A549 (cell line): ENCODE results near the gene MAP4K4. TPM values are rescaled to one million over a fixed set of nuclear protein-coding genes. Genes with fewer than 3 reads are reported as not detected.

Experiments
- ATAC-seq, 2 experiments: fragments of 200-7000 bp in 1 of 2; fragments of >200 bp in 1 of 2; cut with Nextera tagmentation in 1 of 2; cut with Tn5 transposase in 1 of 2; 3 replicates each; pipeline versions ENCODE4 v1.8.0 to v1.9.1; 2018 to 2020; ENCODE audit warnings: mild to moderate bottlenecking in 1 of 2, moderate library complexity in 1 of 2
- CTCF ChIA-PET: fragments of 300-600 bp; sonication (Branson Sonifier 250); formaldehyde crosslinking; extraction: SDS; loops from one replicate; lab custom pipeline; 2021; ENCODE audit warnings: antibody characterized with exemption, inconsistent platforms; lab: Yijun Ruan, JAX
- POLR2A ChIA-PET: fragments of 350-600 bp; formaldehyde crosslinking; extraction: SDS; loops from one replicate; lab custom pipeline; 2021; ENCODE audit warnings: antibody characterized with exemption, inconsistent platforms; lab: Yijun Ruan, JAX
- DNase-seq, 2 experiments: peaks; one replicate each; pipeline versions ENCODE4 v3.0.0 to v3.0.0-alpha.2; 2011 to 2016; ENCODE audit warnings: low read depth in 1 of 2, low spot score in 1 of 2
- FAIRE-seq: peaks from 2 replicates; lab custom pipeline; 2011; peaks lifted over from hg19 to GRCh38; lab: Jason Lieb, UNC
- H3K27ac ChIP-seq, 2 experiments: fragments of >200 bp; sonication (Bioruptor Twin); formaldehyde crosslinking; 3 replicates each; pipeline ENCODE4 v1.5.1; 2016 to 2017
- H3K4me1 ChIP-seq: fragments of >200 bp; sonication (Bioruptor Twin); formaldehyde crosslinking; 3 replicates; pipeline ENCODE4 v1.6.1; 2016
- H3K4me2 ChIP-seq: fragments of >200 bp; sonication (Bioruptor Twin); formaldehyde crosslinking; 3 replicates; pipeline ENCODE4 v1.6.1; 2016
- H3K4me3 ChIP-seq: fragments of >200 bp; sonication (Bioruptor Twin); formaldehyde crosslinking; 3 replicates; pipeline ENCODE4 v1.5.1; 2016
- H3K9me3 ChIP-seq: fragments of >200 bp; sonication (Bioruptor Twin); formaldehyde crosslinking; 3 replicates; pipeline ENCODE4 v1.6.1; 2016
- EHMT2 ChIP-seq: fragments of 200-600 bp; sonication (generic); IDR thresholded peaks from 2 replicates; pipeline ENCODE4 v1.6.1; 2016; ENCODE audit warnings: antibody characterized with exemption, low read depth, mild to moderate bottlenecking, moderate library complexity
- ELK1 ChIP-seq: fragments of 150-350 bp; IDR thresholded peaks from 2 replicates; pipeline ENCODE4 v1.6.1; 2014; ENCODE audit warnings: low read depth, mild to moderate bottlenecking, low read length
- GATA3 ChIP-seq: IDR thresholded peaks from 2 replicates; pipeline ENCODE4 v1.6.1; 2012; ENCODE audit warnings: borderline replicate concordance
- HDAC2 ChIP-seq: fragments of 200-600 bp; sonication (generic); IDR thresholded peaks from 2 replicates; pipeline ENCODE4 v1.6.1; 2016
- JUNB ChIP-seq: fragments of >200 bp; sonication (Bioruptor Twin); formaldehyde crosslinking; IDR thresholded peaks from 2 replicates; pipeline ENCODE4 v1.6.1; 2016
- KDM1A ChIP-seq: fragments of 200-600 bp; sonication (generic); IDR thresholded peaks from 2 replicates; pipeline ENCODE4 v1.6.1; 2016; ENCODE audit warnings: low read depth, mild to moderate bottlenecking
- KDM5A ChIP-seq: fragments of 200-600 bp; sonication (generic); IDR thresholded peaks from 2 replicates; pipeline ENCODE4 v1.6.1; 2016; ENCODE audit warnings: antibody characterized with exemption, mild to moderate bottlenecking
- MAZ ChIP-seq: fragments of 150-350 bp; IDR thresholded peaks from 2 replicates; pipeline ENCODE4 v1.6.1; 2014; ENCODE audit warnings: antibody characterized with exemption, low read depth, low read length, borderline replicate concordance
- MYC ChIP-seq: IDR thresholded peaks from 2 replicates; pipeline ENCODE4 v1.6.1; 2012; ENCODE audit warnings: mild to moderate bottlenecking, inconsistent platforms, low read length, improper control_type of control experiment, borderline replicate concordance
- NPAS2 ChIP-seq: fragments of 250-450 bp; sonication (Bioruptor Pico); IDR thresholded peaks from 2 replicates; pipeline ENCODE4 v1.8.0; 2022; ENCODE audit warnings: mild to moderate bottlenecking, moderate library complexity, borderline replicate concordance
- POLR2A ChIP-seq: IDR thresholded peaks from 2 replicates; pipeline ENCODE4 v1.6.1; 2012; ENCODE audit warnings: mild to moderate bottlenecking, low read length
- POLR2AphosphoS2 ChIP-seq: conservative IDR thresholded peaks from 2 replicates; pipeline ENCODE4 v1.6.1; 2012; ENCODE audit warnings: low read length, improper control_type of control experiment, inconsistent platforms
- RCOR1 ChIP-seq: fragments of 150-350 bp; IDR thresholded peaks from 2 replicates; pipeline ENCODE4 v1.6.1; 2014; ENCODE audit warnings: antibody characterized with exemption, low read length, low read depth
- RFX5 ChIP-seq: fragments of 450-650 bp; IDR thresholded peaks from 2 replicates; pipeline ENCODE4 v1.7.1; 2014; ENCODE audit warnings: antibody characterized with exemption, mild to moderate bottlenecking, moderate library complexity
- RNF2 ChIP-seq: fragments of 200-600 bp; sonication (generic); IDR thresholded peaks from 2 replicates; pipeline ENCODE4 v1.6.1; 2016; ENCODE audit warnings: low read depth, mild to moderate bottlenecking, antibody characterized with exemption, moderate library complexity, borderline replicate concordance
- ZSCAN20 ChIP-seq: fragments of 250-450 bp; sonication (Bioruptor Pico); IDR thresholded peaks from 2 replicates; pipeline ENCODE4 v1.8.0; 2022; ENCODE audit warnings: mild to moderate bottlenecking, moderate library complexity
- WGBS: methylation state at CpG from one replicate; pipeline ENCODE4 v1.1.6; 2017; ENCODE audit errors: missing lambda C conversion rate; 5-methylcytosine and 5-hydroxymethylcytosine counted together
- polyA plus RNA-seq, 4 experiments: library from polyadenylated mRNA; depleted of rRNA in 3 of 4; stranded (reverse); fragments of >200 nt; fragmentation: RNase III in 1 of 4; extraction: RNeasy Plus Mini Kit Qiagen cat#74134 plus additional on column Dnase treatment in 1 of 4; gene quantifications; 2 replicates in 3 of 4; 3 replicates in 1 of 4; pipeline ENCODE4 v1.2.3, GENCODE V29; 2011 to 2017
- TF ChIP-seq, protein P1 (sequence below): fragments of 450-650 bp; IDR thresholded peaks from 2 replicates; pipeline ENCODE4 v1.6.1; 2014; ENCODE audit warnings: antibody characterized with exemption
- TF ChIP-seq, protein P2 (sequence below): fragments of >200 bp; sonication (Bioruptor Twin); formaldehyde crosslinking; IDR thresholded peaks from 3 replicates; pipeline ENCODE4 v1.6.1; 2016

The MAP4K4 gene
- polyA plus RNA-seq, 2 of the 4 experiments (the other 2 are of a cell fraction): 61.9 to 82.2 TPM

DNA sequence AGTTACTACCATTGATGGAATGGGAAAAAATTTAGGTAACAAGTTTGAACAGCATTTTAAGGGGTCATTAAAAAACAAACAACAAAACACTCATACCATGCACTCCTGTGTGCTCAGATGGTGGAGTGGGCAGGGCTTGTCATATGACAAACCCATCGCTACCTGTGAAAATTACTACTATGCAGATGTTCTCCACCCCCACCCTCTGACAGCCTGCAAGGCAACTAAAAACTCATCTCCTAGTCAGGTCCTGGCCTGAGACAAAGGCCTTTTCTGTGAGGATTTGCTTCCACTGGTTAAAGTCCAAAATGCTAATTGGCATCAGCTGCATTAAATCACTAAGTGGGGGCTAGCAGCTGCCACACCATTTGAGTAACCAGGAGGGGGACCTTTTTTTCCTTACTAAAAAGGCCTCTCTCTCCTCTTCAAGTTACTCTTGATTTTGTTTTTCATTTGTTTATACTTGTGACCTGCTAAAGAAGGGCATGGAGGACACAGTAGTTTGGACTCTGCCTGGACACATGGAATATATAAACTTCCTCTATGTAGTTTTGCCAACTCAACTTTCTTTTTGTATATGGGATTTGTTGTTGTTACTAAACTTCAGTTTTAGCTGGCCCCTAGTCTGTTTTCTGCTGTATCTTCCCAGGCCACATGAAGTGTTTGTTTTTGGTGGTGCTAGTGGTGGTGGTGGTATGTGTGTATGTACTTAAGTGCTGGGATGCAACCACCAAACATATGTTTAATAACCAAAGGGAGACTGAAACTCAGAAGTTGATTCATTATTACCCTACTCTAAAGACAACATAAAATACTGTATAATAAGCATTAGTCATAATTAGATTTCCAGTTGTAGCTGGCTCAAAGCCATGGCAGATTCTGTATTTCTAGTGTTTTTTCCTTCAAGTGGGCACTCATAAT is 121.3 kb downstream of the MAP4K4 start (continued):
- TF ChIP-seq MYC: no peak

DNA sequence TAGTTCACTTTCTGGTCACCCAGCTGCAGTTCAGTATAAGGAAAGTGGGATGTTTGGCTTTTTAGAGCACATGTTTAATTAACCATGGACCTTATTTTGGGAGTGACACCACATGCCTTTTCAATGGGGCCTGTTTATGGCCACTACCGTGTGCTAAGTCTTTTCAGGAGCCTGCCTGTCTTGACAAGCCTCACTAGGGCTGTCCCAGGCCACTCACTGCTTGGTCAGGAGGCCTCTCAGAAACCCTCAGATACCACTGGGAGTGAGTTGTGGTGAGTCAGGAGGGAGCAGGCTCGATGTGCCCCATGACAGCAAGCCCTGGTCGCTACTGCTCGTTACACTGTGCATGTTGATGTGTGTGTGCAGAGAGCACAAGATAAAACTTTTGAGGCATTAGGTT is 123.0 kb downstream of the MAP4K4 start:
- ChIA-PET POLR2A (no interaction called here), CTCF (interaction anchor here (1.6 kb wide), 1 partner anchor 479 kb away, joined by 3 read pairs; no protein-coding TSS in a partner anchor)
- FAIRE-seq: no peak
- Histone ChIP-seq H3K4me3 (no peak overlapping the region), H3K9me3 (no peaks in the 10 kb centered on the region), H3K4me1 (peaks cover 49% of the 10 kb centered on the region), H3K27ac (peak overlapping the region in 1 of 2 experiments; percentile 47; a peak in 1 of 6 replicates)
- no peak for TF ChIP-seq MAZ
- TF ChIP-seq, all 56 proteins: peak for 0
- DNase-seq (no peak), ATAC-seq (peak in 1 of 2 experiments; percentile 26; a peak in 2 of 6 replicates)
- H3K4me2 ChIP-seq: no peak overlapping the region
- WGBS: 79% methylated on average over 4 of the region's 4 CpGs

- WGBS: 90% methylated on average over 3 of the region's 3 CpGs
- H3K27ac ChIP-seq: no peak overlapping the region
- no peak for ATAC-seq
- H3K9me3 ChIP-seq: no peaks in the 10 kb centered on the region
- TF ChIP-seq POLR2AphosphoS2: no peak
- TF ChIP-seq, protein P1, sequence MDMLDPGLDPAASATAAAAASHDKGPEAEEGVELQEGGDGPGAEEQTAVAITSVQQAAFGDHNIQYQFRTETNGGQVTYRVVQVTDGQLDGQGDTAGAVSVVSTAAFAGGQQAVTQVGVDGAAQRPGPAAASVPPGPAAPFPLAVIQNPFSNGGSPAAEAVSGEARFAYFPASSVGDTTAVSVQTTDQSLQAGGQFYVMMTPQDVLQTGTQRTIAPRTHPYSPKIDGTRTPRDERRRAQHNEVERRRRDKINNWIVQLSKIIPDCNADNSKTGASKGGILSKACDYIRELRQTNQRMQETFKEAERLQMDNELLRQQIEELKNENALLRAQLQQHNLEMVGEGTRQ: peak; percentile 80
- DNase-seq: no peak
- no peak overlapping the region for H3K4me3 ChIP-seq
- no peak overlapping the region for H3K4me2 ChIP-seq
- H3K4me1 ChIP-seq: peaks cover 44% of the 10 kb centered on the region
- CTCF ChIA-PET: interaction anchor here (0.9 to 3.1 kb wide), 7 partner anchors 10 to 479 kb away, joined by 3 to 29 read pairs (median 3); no protein-coding TSS in a partner anchor
- POLR2A ChIA-PET: interaction anchor here (1.2 kb wide), 1 partner anchor 124 kb away, joined by 4 read pairs; the partner anchor contains the start of gene MAP4K4
- no peak for FAIRE-seq
Observed at GRCh38 chr2:101821059-101821805, 123.7 kb downstream of the MAP4K4 start.

- Histone ChIP-seq H3K4me2 (no peak overlapping the region), H3K9me3 (no peaks in the 10 kb centered on the region), H3K27ac (no peak overlapping the region), H3K4me1 (peaks cover 51% of the 10 kb centered on the region), H3K4me3 (no peak overlapping the region)
- WGBS: 74% methylated on average over 6 of the region's 6 CpGs
- POLR2A ChIA-PET: interaction anchor here (1.2 kb wide), 1 partner anchor 125 kb away, joined by 4 read pairs; the partner anchor contains the start of gene MAP4K4
- ATAC-seq: no peak
- TF ChIP-seq EHMT2 (no peak), GATA3 (no peak), MYC (no peak), HDAC2 (no peak), RFX5 (no peak), ZSCAN20 (CRISPR knock-in tag) (no peak), RNF2 (no peak), ELK1 (no peak), POLR2A (no peak), KDM5A (no peak), RCOR1 (no peak), JUNB (no peak), NPAS2 (CRISPR knock-in tag) (no peak), KDM1A (no peak)
- TF ChIP-seq, protein P2, sequence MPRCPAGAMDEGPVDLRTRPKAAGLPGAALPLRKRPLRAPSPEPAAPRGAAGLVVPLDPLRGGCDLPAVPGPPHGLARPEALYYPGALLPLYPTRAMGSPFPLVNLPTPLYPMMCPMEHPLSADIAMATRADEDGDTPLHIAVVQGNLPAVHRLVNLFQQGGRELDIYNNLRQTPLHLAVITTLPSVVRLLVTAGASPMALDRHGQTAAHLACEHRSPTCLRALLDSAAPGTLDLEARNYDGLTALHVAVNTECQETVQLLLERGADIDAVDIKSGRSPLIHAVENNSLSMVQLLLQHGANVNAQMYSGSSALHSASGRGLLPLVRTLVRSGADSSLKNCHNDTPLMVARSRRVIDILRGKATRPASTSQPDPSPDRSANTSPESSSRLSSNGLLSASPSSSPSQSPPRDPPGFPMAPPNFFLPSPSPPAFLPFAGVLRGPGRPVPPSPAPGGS: no peak
- TF ChIP-seq, all 56 proteins: peak for 0
- no peak for DNase-seq
- FAIRE-seq: no peak
- CTCF ChIA-PET: interaction anchor here (0.9 to 3.1 kb wide), 7 partner anchors 9 to 480 kb away, joined by 3 to 29 read pairs (median 3); no protein-coding TSS in a partner anchor
Observed at GRCh38 chr2:101821828-101822458, 124.4 kb downstream of the MAP4K4 start.
